H1 (cell line): Measurements from ENCODE around the gene NSG2. TPM values are rescaled to one million over a fixed set of nuclear protein-coding genes. Genes with fewer than 3 reads are reported as not detected.

Experiments
- CTCF ChIA-PET: fragments of 300-600 bp; sonication (Branson Sonifier 250); formaldehyde crosslinking; loops from one replicate; lab custom pipeline; 2021; ENCODE audit not compliant: partially characterized antibody; lab: Charles Lee
- POLR2A ChIA-PET: fragments of 300-600 bp; sonication (Branson Sonifier 250); formaldehyde crosslinking; loops from one replicate; lab custom pipeline; 2021; ENCODE audit warnings: inconsistent platforms; ENCODE audit not compliant: partially characterized antibody; lab: Charles Lee
- DNase-seq, 2 experiments: peaks; one replicate each; pipeline versions ENCODE4 v3.0.0 to v3.0.0-alpha.2; 2010 to 2022; ENCODE audit warnings: low spot score in 2 of 2, low read depth in 1 of 2, mixed read lengths in 1 of 2
- FAIRE-seq: peaks from 2 replicates; lab custom pipeline; 2011; peaks lifted over from hg19 to GRCh38; lab: Jason Lieb, UNC
- H2AFZ ChIP-seq: 2 replicates; pipeline ENCODE4 v1.8.1; 2012; ENCODE audit warnings: low read length, inconsistent platforms
- H2AK5ac ChIP-seq: 2 replicates; pipeline ENCODE4 v1.6.1; 2013; ENCODE audit warnings: low read depth, low read length
- H2BK120ac ChIP-seq: replicated peaks from 2 replicates; pipeline ENCODE3; 2013; ENCODE audit warnings: low read depth, low read length, inconsistent platforms
- H2BK12ac ChIP-seq: 2 replicates; pipeline ENCODE4 v1.6.1; 2013; ENCODE audit warnings: low read depth, low read length
- H2BK15ac ChIP-seq: 2 replicates; pipeline ENCODE4 v1.6.1; 2013; ENCODE audit warnings: low read length
- H2BK20ac ChIP-seq: 2 replicates; pipeline ENCODE4 v1.6.1; 2013; ENCODE audit warnings: low read length
- H2BK5ac ChIP-seq: 2 replicates; pipeline ENCODE4 v1.6.1; 2013; ENCODE audit warnings: low read depth, low read length
- H3K14ac ChIP-seq: 2 replicates; pipeline ENCODE4 v1.6.1; 2013; ENCODE audit warnings: inconsistent platforms; ENCODE audit not compliant: insufficient read length
- H3K18ac ChIP-seq: 2 replicates; pipeline ENCODE4 v1.6.1; 2013; ENCODE audit warnings: low read length; ENCODE audit errors: extremely low read depth
- H3K23ac ChIP-seq: 2 replicates; pipeline ENCODE4 v1.6.1; 2013; ENCODE audit warnings: inconsistent platforms; ENCODE audit not compliant: insufficient read length
- H3K23me2 ChIP-seq: 2 replicates; pipeline ENCODE4 v1.6.1; 2013; ENCODE audit warnings: low read depth, low read length
- H3K27ac ChIP-seq: 2 replicates; pipeline ENCODE4 v1.6.1; 2011; ENCODE audit warnings: low read depth, low read length, inconsistent platforms
- H3K27me3 ChIP-seq, 4 experiments: replicated peaks in 1 of 4; 1 replicate in 1 of 4; 2 replicates in 3 of 4; pipeline versions ENCODE4 v1.6.1 to v1.8.1; 2011 to 2013; ENCODE audit warnings: low read length in 3 of 4, mild to moderate bottlenecking in 3 of 4, inconsistent platforms in 2 of 4, mixed read lengths in 2 of 4, moderate library complexity in 1 of 4; ENCODE audit not compliant: control insufficient read depth in 3 of 4, insufficient read depth in 3 of 4; ENCODE audit errors: extremely low read depth in 1 of 4
- H3K36me3 ChIP-seq, 4 experiments: 2 replicates each; pipeline versions ENCODE4 v1.6.1 to v1.8.1; 2011 to 2013; ENCODE audit warnings: mild to moderate bottlenecking in 4 of 4, low read length in 3 of 4, moderate library complexity in 2 of 4, control low read depth in 1 of 4, inconsistent platforms in 1 of 4; ENCODE audit not compliant: insufficient read depth in 4 of 4, control insufficient read depth in 2 of 4
- H3K4ac ChIP-seq: replicated peaks from 2 replicates; pipeline ENCODE3; 2013; ENCODE audit warnings: low read length, low read depth, mixed read lengths, inconsistent platforms; ENCODE audit not compliant: insufficient read length
- H3K4me1 ChIP-seq, 4 experiments: replicated peaks in 1 of 4; 1 replicate in 1 of 4; 2 replicates in 3 of 4; pipeline versions ENCODE4 v1.6.1 to v1.8.1; 2011 to 2013; ENCODE audit warnings: low read length in 3 of 4, inconsistent platforms in 2 of 4, mixed read lengths in 1 of 4; ENCODE audit not compliant: insufficient read depth in 4 of 4, control insufficient read depth in 3 of 4
- H3K4me2 ChIP-seq, 2 experiments: 2 replicates each; pipeline versions ENCODE4 v1.6.1 to v1.8.1; 2011 to 2013; ENCODE audit warnings: low read depth in 2 of 2, low read length in 2 of 2, control low read depth in 1 of 2, inconsistent platforms in 1 of 2, mild to moderate bottlenecking in 1 of 2; ENCODE audit not compliant: insufficient read depth in 1 of 2
- H3K4me3 ChIP-seq, 4 experiments: fragments of 200-600, 300-600 bp in 1 of 4; sonication (generic), shearing (Covaris generic), sonication (Bioruptor Twin) in 1 of 4; 2 replicates each; pipeline versions ENCODE4 v1.5.1 to v1.8.1; 2011 to 2016; ENCODE audit warnings: low read length in 4 of 4, low read depth in 3 of 4, control low read depth in 2 of 4, inconsistent platforms in 2 of 4, mild to moderate bottlenecking in 2 of 4, mixed read lengths in 1 of 4, moderate library complexity in 1 of 4; ENCODE audit not compliant: insufficient read depth in 2 of 4; ENCODE audit errors: extremely low read depth in 1 of 4
- H3K56ac ChIP-seq: replicated peaks from 2 replicates; pipeline ENCODE3; 2013; ENCODE audit warnings: low read depth, mild to moderate bottlenecking, mixed read lengths, low read length, inconsistent platforms; ENCODE audit not compliant: insufficient read length
- H3K79me1 ChIP-seq: 2 replicates; pipeline ENCODE4 v1.6.1; 2013; ENCODE audit warnings: low read depth, low read length, control low read depth
- H3K79me2 ChIP-seq, 2 experiments: 2 replicates each; pipeline versions ENCODE4 v1.6.1 to v1.8.1; 2012 to 2013; ENCODE audit warnings: low read length in 2 of 2, mild to moderate bottlenecking in 2 of 2, inconsistent platforms in 1 of 2; ENCODE audit not compliant: insufficient read depth in 2 of 2, control insufficient read depth in 1 of 2
- H3K9ac ChIP-seq, 4 experiments: replicated peaks in 1 of 4; 1 replicate in 1 of 4; 2 replicates in 3 of 4; pipeline versions ENCODE4 v1.6.1 to v1.8.1; 2011 to 2013; ENCODE audit warnings: low read depth in 3 of 4, low read length in 3 of 4, control low read depth in 2 of 4, mild to moderate bottlenecking in 2 of 4, moderate library complexity in 2 of 4, inconsistent platforms in 1 of 4; ENCODE audit errors: extremely low read depth in 1 of 4
- H3K9me3 ChIP-seq, 2 experiments: 2 replicates each; pipeline versions ENCODE4 v1.6.1 to v1.8.1; 2012 to 2013; ENCODE audit warnings: mild to moderate bottlenecking in 2 of 2, moderate library complexity in 2 of 2, control low read depth in 1 of 2, inconsistent platforms in 1 of 2, low read depth in 1 of 2, low read length in 1 of 2, mixed read lengths in 1 of 2; ENCODE audit not compliant: insufficient read depth in 2 of 2
- H4K20me1 ChIP-seq, 2 experiments: replicated peaks in 1 of 2; 2 replicates each; pipeline versions ENCODE3 to v1.8.1; 2011 to 2013; ENCODE audit warnings: inconsistent platforms in 2 of 2, low read length in 2 of 2, mild to moderate bottlenecking in 1 of 2; ENCODE audit not compliant: insufficient read depth in 2 of 2, control insufficient read depth in 1 of 2
- H4K5ac ChIP-seq: 2 replicates; pipeline ENCODE4 v1.6.1; 2013; ENCODE audit warnings: low read length, low read depth, mixed read lengths, inconsistent platforms; ENCODE audit not compliant: insufficient read length
- H4K8ac ChIP-seq: 2 replicates; pipeline ENCODE4 v1.8.0; 2013; ENCODE audit warnings: mild to moderate bottlenecking, moderate library complexity, low read length, inconsistent platforms; ENCODE audit not compliant: insufficient read depth; ENCODE audit errors: extremely low read depth
- H4K91ac ChIP-seq: replicated peaks from 2 replicates; pipeline ENCODE3; 2013; ENCODE audit warnings: low read length, mixed read lengths, inconsistent platforms; ENCODE audit not compliant: insufficient read length
- FOSL1 ChIP-seq: IDR thresholded peaks from 2 replicates; pipeline ENCODE4 v1.6.1; 2011; ENCODE audit warnings: mild to moderate bottlenecking, low read depth, low read length, moderate library complexity; ENCODE audit not compliant: insufficient read depth
- PHF8 ChIP-seq: fragments of 200-600 bp; sonication (generic); conservative IDR thresholded peaks from 2 replicates; pipeline ENCODE4 v1.7.1; 2012; ENCODE audit warnings: low read depth, mild to moderate bottlenecking, inconsistent platforms, low read length, moderate library complexity
- SAP30 ChIP-seq: fragments of 300-600 bp; sonication (generic); IDR thresholded peaks from 2 replicates; pipeline ENCODE4 v1.7.1; 2012; ENCODE audit warnings: low read length, moderate library complexity, mild to moderate bottlenecking, inconsistent platforms; ENCODE audit not compliant: insufficient read depth, insufficient replicate concordance
- SIX5 ChIP-seq: IDR thresholded peaks from 2 replicates; pipeline ENCODE4 v1.6.1; 2011; ENCODE audit warnings: mild to moderate bottlenecking, low read depth, low read length
- WGBS, 2 experiments: shearing (Covaris generic) in 1 of 2; methylation state at CpG; one replicate each; pipeline versions ENCODE4 v1.1.6 to v1.1.7; 2013 to 2015; ENCODE audit warnings: low lambda C conversion rate in 2 of 2, mixed read lengths in 2 of 2, inconsistent platforms in 1 of 2, low coverage in 1 of 2, missing lambda C conversion rate in 1 of 2; ENCODE audit not compliant: insufficient replicate concordance in 2 of 2, insufficient coverage in 1 of 2, insufficient read length in 1 of 2; ENCODE audit errors: extremely low coverage in 1 of 2, missing lambda C conversion rate in 1 of 2; 5-methylcytosine and 5-hydroxymethylcytosine counted together
- polyA plus RNA-seq, 7 experiments: library from polyadenylated mRNA; depleted of rRNA in 3 of 7; stranded (reverse) in 5 of 7; unstranded in 2 of 7; fragments of >200 nt in 5 of 7; fragments of 200-250 nt in 2 of 7; gene quantifications; 1 replicate in 5 of 7; 2 replicates in 1 of 7; 4 replicates in 1 of 7; pipeline versions ENCODE4 v1.2.1 to v1.2.3, GENCODE V29; 2011 to 2013; ENCODE audit warnings: missing spikeins in 2 of 7, mixed read lengths in 2 of 7
- total RNA-seq: library from RNA; stranded (reverse); fragmentation: NEBNext Ultra II Directional; extraction: Animal tissue kit (Norgen Biotek cat#: 25700); gene quantifications from 2 replicates; pipeline ENCODE4 v1.2.1, GENCODE V29; 2021

The NSG2 gene
- total and polyA plus RNA-seq, 2 of the 8 experiments (the other 6 are each of a cell fraction or from before 2014, with no cell fraction given): 0.56 to 0.78 TPM

DNA sequence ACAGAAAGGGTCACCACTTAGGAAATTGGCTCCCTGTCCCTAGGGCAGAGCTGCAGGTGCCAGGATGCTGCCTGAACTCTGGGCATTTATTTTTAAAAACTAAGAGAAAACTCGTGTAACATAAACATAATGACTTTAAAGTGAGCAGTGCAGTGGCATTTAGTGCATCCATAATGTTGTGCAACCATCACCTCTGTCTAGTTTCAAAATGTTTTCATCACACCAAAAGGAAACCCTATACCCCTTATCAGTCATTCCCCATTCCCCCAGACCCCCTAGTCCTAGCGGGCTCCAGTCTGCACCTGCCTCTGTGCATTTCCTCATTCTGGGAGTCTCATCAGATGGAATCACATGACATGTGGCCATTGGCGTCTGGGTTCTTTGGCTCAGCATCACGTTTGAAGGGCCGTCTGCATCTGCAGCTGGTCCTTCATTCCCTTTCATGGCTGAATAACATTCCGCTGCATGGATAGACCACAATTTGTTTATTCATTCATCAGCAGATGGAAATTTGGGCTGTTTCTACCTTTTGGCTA lies 55.8 kb downstream of the NSG2 start:
- H2BK120ac ChIP-seq: no peak overlapping the region
- 89% methylated on average over 6 of the region's 6 CpGs; no CpG with 5 or more reads in 1 of the 2 experiments for WGBS, 2 experiments
- H3K56ac ChIP-seq: no peak overlapping the region
- no peak overlapping the region for H3K18ac ChIP-seq
- no peak overlapping the region for H4K5ac ChIP-seq
- no peaks in the 10 kb centered on the region for H3K36me3 ChIP-seq
- no peak overlapping the region for H2BK20ac ChIP-seq
- H3K4ac ChIP-seq: no peak overlapping the region
- H3K27me3 ChIP-seq: no peaks in the 10 kb centered on the region
- H2BK12ac ChIP-seq: no peak overlapping the region
- H4K91ac ChIP-seq: no peak overlapping the region
- TF ChIP-seq SAP30: no peak
- no peak for TF ChIP-seq SIX5
- no peak for TF ChIP-seq FOSL1
- no peak for TF ChIP-seq PHF8
- no peak for FAIRE-seq
- H3K27ac ChIP-seq: no peak overlapping the region
- no peak overlapping the region for H2BK5ac ChIP-seq
- H3K4me3 ChIP-seq: no peak overlapping the region
- H3K23me2 ChIP-seq: peaks cover 3% of the 10 kb centered on the region; the same call in 1 of the 2 replicates
- H3K4me1 ChIP-seq: no peaks in the 10 kb centered on the region
- peaks cover 0 to 4% of the 10 kb centered on the region in 2 experiments for H4K20me1 ChIP-seq
- no peak overlapping the region for H3K23ac ChIP-seq
- H3K79me1 ChIP-seq: no peaks in the 10 kb centered on the region
- H3K9me3 ChIP-seq: no peaks in the 10 kb centered on the region
- no peak overlapping the region for H2BK15ac ChIP-seq
- no peaks in the 10 kb centered on the region for H3K79me2 ChIP-seq
- no peak overlapping the region for H3K14ac ChIP-seq
- no peak overlapping the region for H2AK5ac ChIP-seq
- no peak for DNase-seq
- ChIA-PET POLR2A (interaction anchor here (1.4 kb wide), 1 partner anchor 15 kb away, joined by 3 read pairs; no protein-coding TSS in a partner anchor), CTCF (interaction anchor here (0.9 to 3.7 kb wide), 7 partner anchors 9 to 215 kb away, joined by 3 to 19 read pairs (median 3); no protein-coding TSS in a partner anchor)
- no peak overlapping the region for H4K8ac ChIP-seq
- no peak overlapping the region for H3K9ac ChIP-seq
- no peak overlapping the region for H3K4me2 ChIP-seq
- no peak overlapping the region for H2AFZ ChIP-seq
